GM12873 (cell line): ENCODE data around the gene CCR5.

Source experiments
- CTCF ChIP-seq: IDR thresholded peaks from 2 replicates; pipeline ENCODE4 v1.5.1; 2012; ENCODE audit warnings: low read depth, mild to moderate bottlenecking, moderate library complexity, low read length, control low read depth; ENCODE audit not compliant: insufficient read depth; ENCODE audit errors: missing control alignments

Gene CCR5

GRCh38 chr3:46416125-46416810 is 45.5 kb downstream of the CCR5 start:
- TF ChIP-seq CTCF, result no peak

GRCh38 chr3:46416811-46417510 is 46.2 kb downstream of the CCR5 start:
- no peak for TF ChIP-seq CTCF

- TF ChIP-seq CTCF, result no peak
These were observed 47.3 kb downstream of the CCR5 start for GRCh38 chr3:46417841-46418611.

GRCh38 chr3:46419816-46420215 is 49.1 kb downstream of the CCR5 start:
- no peak for TF ChIP-seq CTCF

- no peak for TF ChIP-seq CTCF
These were observed 50.2 kb downstream of the CCR5 start for GRCh38 chr3:46420931-46421330.

- TF ChIP-seq CTCF, result no peak
These were observed 51.9 kb downstream of the CCR5 start for GRCh38 chr3:46422617-46423016.

GRCh38 chr3:46423588-46423987 is 52.8 kb downstream of the CCR5 start:
- TF ChIP-seq CTCF, result no peak
